ENCODE results near the gene TEX9.
"Not testable (repeated sequence)": the region's sequence is repeated elsewhere in the genome, so short reads cannot be mapped to it uniquely, and the experiment has no call there.

Gene TEX9

DNA sequence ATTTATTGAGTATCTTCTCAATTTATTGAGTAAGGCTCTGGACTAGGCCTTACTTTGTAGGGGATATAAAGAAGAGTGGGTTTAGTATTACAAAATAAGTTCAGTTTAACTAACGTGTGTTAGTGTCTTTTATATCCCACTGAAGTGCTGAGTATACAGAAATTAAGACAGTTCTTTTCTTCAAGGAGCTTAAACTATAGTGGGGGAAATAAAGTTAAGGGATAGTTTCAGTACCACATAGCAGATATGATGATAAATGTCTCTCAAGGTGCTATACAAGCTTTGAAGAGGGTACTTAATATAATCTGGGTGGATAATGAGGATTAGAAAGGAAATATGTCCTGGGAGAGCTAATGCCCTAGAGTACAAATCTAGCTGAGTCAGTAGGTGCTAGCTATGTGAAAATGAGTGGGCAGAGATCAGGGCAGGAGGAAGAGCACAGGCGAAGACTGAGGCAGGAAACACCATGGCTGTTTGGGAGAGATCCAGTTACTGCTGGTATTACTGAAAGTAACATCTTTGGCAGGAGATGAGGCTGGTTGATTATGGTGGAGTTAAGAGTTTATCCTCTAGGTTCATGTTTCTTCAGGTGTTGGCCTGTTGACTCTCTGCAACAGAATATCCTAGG, 46.0 kb downstream of the TEX9 start:
- no peaks in the 10 kb centered on the region for H3K36me3 ChIP-seq (ENCODE audit: control insufficient read depth in 1 of 2, insufficient read depth in 2 of 2, low read length in 2 of 2)
- no CpG with 5 or more reads among the region's 2 CpGs for WGBS (ENCODE audit: extremely low coverage, insufficient coverage, insufficient read length)
- no peak overlapping the region for H3K4me3 ChIP-seq (ENCODE audit: low read depth, low read length)
- H2BK12ac ChIP-seq (ENCODE audit: low read length): no peak overlapping the region
- H4K91ac ChIP-seq (ENCODE audit: low read depth, low read length): no peak overlapping the region
- H2BK120ac ChIP-seq (ENCODE audit: insufficient read depth, low read length, poor library complexity): no peak overlapping the region
- no peak overlapping the region for H4K12ac ChIP-seq (ENCODE audit: low read depth, low read length)
- no peaks in the 10 kb centered on the region for H3K79me1 ChIP-seq (ENCODE audit: low read length)
- H2AK5ac ChIP-seq (ENCODE audit: low read length): no peak overlapping the region
- no peak overlapping the region for H2AFZ ChIP-seq (ENCODE audit: insufficient read depth, low read length, poor library complexity)
- no peak overlapping the region for H3K23ac ChIP-seq (ENCODE audit: low read length)
- no peak overlapping the region for H3K9ac ChIP-seq (ENCODE audit: low read length)
- no peak overlapping the region for H4K8ac ChIP-seq (ENCODE audit: low read depth, low read length)
- no peak overlapping the region for H3K18ac ChIP-seq (ENCODE audit: low read length)
- H3K27me3 ChIP-seq (ENCODE audit: insufficient read depth, low read length): no peaks in the 10 kb centered on the region
- no peaks in the 10 kb centered on the region for H3K4me1 ChIP-seq (ENCODE audit: control insufficient read depth in 1 of 2, insufficient read depth in 2 of 2, low read length in 2 of 2)
- H3K79me2 ChIP-seq (ENCODE audit: control insufficient read depth, insufficient read depth, low read length, poor library complexity): no peaks in the 10 kb centered on the region
- no peak overlapping the region for H3K27ac ChIP-seq (ENCODE audit: low read depth, low read length)
- no peak overlapping the region for H3K14ac ChIP-seq (ENCODE audit: low read length)
- H2BK5ac ChIP-seq (ENCODE audit: low read depth, low read length, poor library complexity): no peak overlapping the region
- H3K4me2 ChIP-seq (ENCODE audit: low read length): no peak overlapping the region
- no peaks in the 10 kb centered on the region for H3K9me3 ChIP-seq (ENCODE audit: insufficient read depth, low read depth, low read length)
- DNase-seq: no peak
- H3K4ac ChIP-seq (ENCODE audit: low read depth, low read length): no peak overlapping the region

DNA sequence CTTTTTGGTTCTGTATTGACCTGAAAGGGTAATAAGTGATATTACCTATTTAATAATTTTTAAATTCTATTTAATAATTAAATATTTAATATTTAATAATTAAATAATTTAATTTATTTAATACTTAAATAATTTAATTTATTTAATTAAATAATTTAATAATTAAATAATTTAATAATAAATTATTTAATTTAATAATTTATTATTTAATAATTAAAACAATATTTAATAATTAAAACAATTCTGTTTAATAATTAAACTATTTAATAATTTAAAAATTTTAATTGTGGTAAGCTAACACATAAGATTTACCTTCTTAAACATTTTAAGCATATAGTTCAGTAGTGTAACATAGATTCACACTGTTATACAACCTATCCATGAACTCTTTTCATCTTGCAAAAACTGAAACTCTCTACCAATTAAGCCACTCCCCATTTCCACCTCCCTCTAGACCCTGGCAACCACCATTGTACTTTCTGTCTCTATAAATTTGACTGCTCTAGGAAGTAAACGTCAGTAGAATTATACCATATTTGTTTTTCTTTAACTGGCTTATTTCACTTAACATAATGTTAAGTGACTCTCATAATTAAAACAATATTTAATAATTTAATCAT, 48.0 kb downstream of the TEX9 start:
- H3K9ac ChIP-seq (ENCODE audit: low read length); H2BK120ac ChIP-seq (ENCODE audit: insufficient read depth, low read length, poor library complexity); H3K14ac ChIP-seq (ENCODE audit: low read length); H3K4me1 ChIP-seq (ENCODE audit: control insufficient read depth in 1 of 2, insufficient read depth in 2 of 2, low read length in 2 of 2); H2AK5ac ChIP-seq (ENCODE audit: low read length); H3K4ac ChIP-seq (ENCODE audit: low read depth, low read length); H3K27ac ChIP-seq (ENCODE audit: low read depth, low read length); H4K91ac ChIP-seq (ENCODE audit: low read depth, low read length); DNase-seq; H3K4me2 ChIP-seq (ENCODE audit: low read length); H3K27me3 ChIP-seq (ENCODE audit: insufficient read depth, low read length); H4K12ac ChIP-seq (ENCODE audit: low read depth, low read length); H3K79me2 ChIP-seq (ENCODE audit: control insufficient read depth, insufficient read depth, low read length, poor library complexity); H3K9me3 ChIP-seq (ENCODE audit: insufficient read depth, low read depth, low read length); H2BK12ac ChIP-seq (ENCODE audit: low read length); H2BK5ac ChIP-seq (ENCODE audit: low read depth, low read length, poor library complexity); H3K23ac ChIP-seq (ENCODE audit: low read length); H4K8ac ChIP-seq (ENCODE audit: low read depth, low read length); H3K18ac ChIP-seq (ENCODE audit: low read length); H3K79me1 ChIP-seq (ENCODE audit: low read length); H3K4me3 ChIP-seq (ENCODE audit: low read depth, low read length); H3K36me3 ChIP-seq (ENCODE audit: control insufficient read depth in 1 of 2, insufficient read depth in 2 of 2, low read length in 2 of 2); H2AFZ ChIP-seq (ENCODE audit: insufficient read depth, low read length, poor library complexity): not testable (repeated sequence)
- no CpG with 5 or more reads among the region's 1 CpG for WGBS (ENCODE audit: extremely low coverage, insufficient coverage, insufficient read length)

DNA sequence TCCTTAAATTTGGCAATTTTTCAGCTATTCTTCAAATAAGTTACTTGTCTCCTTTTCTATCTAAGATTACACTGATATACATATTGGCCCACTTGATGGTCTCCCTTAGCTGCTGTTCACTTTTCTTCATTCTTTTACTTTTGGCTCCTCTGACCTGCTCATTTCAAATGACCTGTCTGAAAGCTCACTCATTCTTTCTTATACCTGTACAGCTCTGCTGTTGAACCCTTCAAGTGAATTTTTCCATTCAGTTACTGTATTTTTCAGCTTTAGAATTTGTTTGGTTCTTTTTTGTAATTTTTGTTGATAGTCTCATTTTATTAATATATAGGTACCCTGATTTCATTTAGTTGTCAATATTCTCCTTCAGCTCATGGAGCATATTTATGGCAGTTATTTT, 60.0 kb downstream of the TEX9 start:
- Histone ChIP-seq H3K9ac (ENCODE audit: low read length) (no peak overlapping the region), H3K79me1 (ENCODE audit: low read length) (no peaks in the 10 kb centered on the region)
- DNase-seq: no peak

DNA sequence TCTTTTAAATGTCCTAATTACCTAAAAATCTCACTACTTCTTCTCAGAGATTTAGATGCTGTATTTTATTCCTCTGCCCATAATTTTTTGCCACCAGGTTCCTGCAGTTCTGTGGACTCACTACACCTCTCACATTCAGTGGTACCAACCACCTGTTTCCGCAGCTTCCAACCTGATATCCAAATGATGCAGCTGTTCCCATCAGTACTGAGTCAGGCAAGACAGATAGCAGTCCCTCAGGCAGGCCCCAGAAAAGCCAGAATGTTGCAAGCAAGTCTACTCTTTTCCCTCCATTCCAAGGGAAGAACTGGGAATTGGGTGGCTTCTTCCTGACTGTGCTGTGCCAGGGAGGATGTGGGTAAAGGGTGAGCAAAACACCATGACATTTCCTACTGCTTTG, 60.8 kb downstream of the TEX9 start:
- Histone ChIP-seq H3K4ac (ENCODE audit: low read depth, low read length) (no peak overlapping the region), H3K36me3 (ENCODE audit: control insufficient read depth in 1 of 2, insufficient read depth in 2 of 2, low read length in 2 of 2) (no peaks in the 10 kb centered on the region), H2AFZ (ENCODE audit: insufficient read depth, low read length, poor library complexity) (no peak overlapping the region), H3K27ac (ENCODE audit: low read depth, low read length) (no peak overlapping the region), H3K79me2 (ENCODE audit: control insufficient read depth, insufficient read depth, low read length, poor library complexity) (no peaks in the 10 kb centered on the region), H3K23ac (ENCODE audit: low read length) (no peak overlapping the region), H3K18ac (ENCODE audit: low read length) (no peak overlapping the region), H2AK5ac (ENCODE audit: low read length) (no peak overlapping the region), H2BK5ac (ENCODE audit: low read depth, low read length, poor library complexity) (no peak overlapping the region), H3K27me3 (ENCODE audit: insufficient read depth, low read length) (no peaks in the 10 kb centered on the region), H4K12ac (ENCODE audit: low read depth, low read length) (no peak overlapping the region), H4K91ac (ENCODE audit: low read depth, low read length) (no peak overlapping the region), H3K4me1 (ENCODE audit: control insufficient read depth in 1 of 2, insufficient read depth in 2 of 2, low read length in 2 of 2) (no peaks in the 10 kb centered on the region), H2BK120ac (ENCODE audit: insufficient read depth, low read length, poor library complexity) (no peak overlapping the region), H3K4me3 (ENCODE audit: low read depth, low read length) (no peak overlapping the region), H4K8ac (ENCODE audit: low read depth, low read length) (no peak overlapping the region), H2BK12ac (ENCODE audit: low read length) (no peak overlapping the region), H3K9me3 (ENCODE audit: insufficient read depth, low read depth, low read length) (no peaks in the 10 kb centered on the region), H3K4me2 (ENCODE audit: low read length) (no peak overlapping the region), H3K79me1 (ENCODE audit: low read length) (no peaks in the 10 kb centered on the region), H3K9ac (ENCODE audit: low read length) (no peak overlapping the region), H3K14ac (ENCODE audit: low read length) (no peak overlapping the region)
- WGBS (ENCODE audit: extremely low coverage, insufficient coverage, insufficient read length): no CpG with 5 or more reads among the region's 1 CpG
- no peak for DNase-seq

More for the DNA sequence above, 60.0 kb downstream of the TEX9 start:
- Histone ChIP-seq H3K18ac (ENCODE audit: low read length) (no peak overlapping the region), H2AFZ (ENCODE audit: insufficient read depth, low read length, poor library complexity) (no peak overlapping the region), H3K4me3 (ENCODE audit: low read depth, low read length) (no peak overlapping the region), H3K23ac (ENCODE audit: low read length) (no peak overlapping the region), H3K36me3 (ENCODE audit: control insufficient read depth in 1 of 2, insufficient read depth in 2 of 2, low read length in 2 of 2) (no peaks in the 10 kb centered on the region), H2AK5ac (ENCODE audit: low read length) (no peak overlapping the region), H4K12ac (ENCODE audit: low read depth, low read length) (no peak overlapping the region), H2BK12ac (ENCODE audit: low read length) (no peak overlapping the region), H4K91ac (ENCODE audit: low read depth, low read length) (no peak overlapping the region), H2BK120ac (ENCODE audit: insufficient read depth, low read length, poor library complexity) (no peak overlapping the region), H3K27me3 (ENCODE audit: insufficient read depth, low read length) (no peaks in the 10 kb centered on the region), H4K8ac (ENCODE audit: low read depth, low read length) (no peak overlapping the region), H3K27ac (ENCODE audit: low read depth, low read length) (no peak overlapping the region), H3K4me1 (ENCODE audit: control insufficient read depth in 1 of 2, insufficient read depth in 2 of 2, low read length in 2 of 2) (no peaks in the 10 kb centered on the region), H3K4me2 (ENCODE audit: low read length) (no peak overlapping the region), H3K14ac (ENCODE audit: low read length) (no peak overlapping the region), H3K79me2 (ENCODE audit: control insufficient read depth, insufficient read depth, low read length, poor library complexity) (no peaks in the 10 kb centered on the region), H3K9me3 (ENCODE audit: insufficient read depth, low read depth, low read length) (no peaks in the 10 kb centered on the region), H2BK5ac (ENCODE audit: low read depth, low read length, poor library complexity) (no peak overlapping the region), H3K4ac (ENCODE audit: low read depth, low read length) (no peak overlapping the region)
